Natural killer cell (primary cell): ENCODE measurements around the gene DBN1. TPM values are rescaled to one million over a fixed set of nuclear protein-coding genes. Genes with fewer than 3 reads are reported as not detected.

Experiments used
- ATAC-seq, 3 donors: fragments of 150-1000 bp in 2 of 3; fragments of 200-7000 bp in 1 of 3; cut with Tn5 transposase; 1 replicate in 1 of 3; 2 replicates in 2 of 3; pipeline ENCODE4 v1.10.0; 2021; ENCODE audit warnings: mild to moderate bottlenecking in 2 of 3, moderate library complexity in 2 of 3
- DNase-seq, 2 donors: peaks; one replicate each; pipeline versions ENCODE4 v3.0.0 to v3.0.0-alpha.2; 2013 to 2021; ENCODE audit warnings: mixed read lengths in 1 of 2
- H3K27ac ChIP-seq: one replicate; pipeline ENCODE4 v1.5.1; 2013; ENCODE audit warnings: mild to moderate bottlenecking, low read length
- H3K27me3 ChIP-seq: one replicate; pipeline ENCODE4 v1.6.1; 2013; ENCODE audit warnings: low read length; ENCODE audit not compliant: control insufficient read depth, insufficient read depth
- H3K36me3 ChIP-seq: one replicate; pipeline ENCODE4 v1.6.1; 2013; ENCODE audit warnings: low read length; ENCODE audit not compliant: control insufficient read depth, insufficient read depth
- H3K4me1 ChIP-seq: one replicate; pipeline ENCODE4 v1.6.1; 2013; ENCODE audit warnings: low read length; ENCODE audit not compliant: control insufficient read depth, insufficient read depth
- H3K4me3 ChIP-seq: one replicate; pipeline ENCODE4 v1.5.1; 2013; ENCODE audit warnings: low read length
- H3K9me3 ChIP-seq: one replicate; pipeline ENCODE4 v1.6.1; 2013; ENCODE audit warnings: low read length; ENCODE audit not compliant: control insufficient read depth, insufficient read depth
- H3K27ac Mint-ChIP-seq, 2 donors: one replicate each; pipeline ENCODE4 v1.8.0; 2022; ENCODE audit warnings: mild to moderate bottlenecking in 2 of 2, mixed read lengths in 2 of 2, moderate library complexity in 1 of 2
- H3K27me3 Mint-ChIP-seq, 2 donors: one replicate each; pipeline ENCODE4 v1.8.0; 2022; ENCODE audit warnings: low read depth in 2 of 2, mixed read lengths in 2 of 2
- H3K36me3 Mint-ChIP-seq: one replicate; pipeline ENCODE4 v1.8.0; 2022; ENCODE audit warnings: mixed read lengths
- H3K4me1 Mint-ChIP-seq, 2 donors: one replicate each; pipeline ENCODE4 v1.8.0; 2022; ENCODE audit warnings: mixed read lengths in 2 of 2
- H3K4me3 Mint-ChIP-seq: one replicate; pipeline ENCODE4 v1.8.0; 2022; ENCODE audit warnings: mild to moderate bottlenecking, moderate library complexity, mixed read lengths
- H3K9me3 Mint-ChIP-seq, 2 donors: one replicate each; pipeline ENCODE4 v1.8.0; 2022; ENCODE audit warnings: mixed read lengths in 2 of 2
- CTCF ChIP-seq: fragments of 200-600 bp; IDR thresholded peaks from one replicate; pipeline ENCODE4 v1.8.0; 2022; ENCODE audit warnings: antibody characterized with exemption
- WGBS: methylation state at CpG from one replicate; pipeline ENCODE4 v1.1.7; 2013; ENCODE audit warnings: missing lambda C conversion rate; ENCODE audit not compliant: insufficient coverage; 5-methylcytosine and 5-hydroxymethylcytosine counted together
- intact Hi-C: fragments of 100-400 bp; cut with micrococcal nuclease; formaldehyde crosslinking; loops from one replicate; pipeline ENCODE4 v1.14.2; 2022
- total RNA-seq, 4 donors: library from RNA; stranded (reverse); fragments of 120-200 nt in 1 of 4; gene quantifications; one replicate each; pipeline versions ENCODE4 v1.2.3 to v1.2.4, GENCODE V29; 2013 to 2022

Gene DBN1
- total RNA-seq, 3 donors from 2014 or later (not counting 1 experiment from before 2014, with no cell fraction given), result 13.7 to 25.2 (median 15.0) TPM

GRCh38 chr5:177509991-177510566, 36.6 kb upstream of the DBN1 start:
- Histone ChIP-seq H3K9me3 (no peaks in the 10 kb centered on the region), H3K4me3 (peak overlapping the region; percentile 37)
- peaks cover 0 to 6% of the 10 kb centered on the region in 2 donors for H3K27me3 Mint-ChIP-seq

GRCh38 chr5:177509381-177509951, 36.0 kb upstream of the DBN1 start, which contains the start of gene DOK3:
TSS of gene DOK3 (minus strand) at chr5:177509826. CDS start at chr5:177509540, 286 bp downstream.
- TF ChIP-seq CTCF, result no peak
- H3K4me1 Mint-ChIP-seq, result peaks cover 6 to 27% of the 10 kb centered on the region in 2 donors
- H3K4me3 Mint-ChIP-seq, result no peak within 1 kb of the TSS
- 20% methylated on average over 20 of the region's 20 CpGs for WGBS
- no peaks in the 10 kb centered on the region for H3K9me3 Mint-ChIP-seq
- Histone ChIP-seq H3K4me1 (peaks cover 42% of the 10 kb centered on the region), H3K27ac (peak within 1 kb of the TSS; percentile 81), H3K4me3 (peak within 1 kb of the TSS; percentile 37), H3K9me3 (no peaks in the 10 kb centered on the region), H3K36me3 (peaks cover 32% of the 10 kb centered on the region), H3K27me3 (no peaks in the 10 kb centered on the region)
- H3K27me3 Mint-ChIP-seq, result peaks cover 0 to 6% of the 10 kb centered on the region in 2 donors
- H3K36me3 Mint-ChIP-seq, result no peaks in the 10 kb centered on the region
- H3K27ac Mint-ChIP-seq, result peak within 1 kb of the TSS in 1 of 2 donors; percentile 82
- intact Hi-C loops, result no loop called here
- ATAC-seq (peak in 2 of 3 donors; percentile 36 to 52), DNase-seq (no peak)

More at GRCh38 chr5:177509991-177510566, 36.6 kb upstream of the DBN1 start:
- WGBS, result 53% methylated on average over 11 of the region's 11 CpGs
- no peak for DNase-seq
- Mint-ChIP-seq H3K36me3 (no peaks in the 10 kb centered on the region), H3K4me1 (peaks cover 8 to 27% of the 10 kb centered on the region in 2 donors), H3K27ac (peak overlapping the region in 1 of 2 donors; percentile 82), H3K4me3 (no peak overlapping the region), H3K9me3 (no peaks in the 10 kb centered on the region)
- ATAC-seq, result peak in 1 of 3 donors; percentile 7
- Histone ChIP-seq H3K36me3 (peaks cover 38% of the 10 kb centered on the region), H3K4me1 (peaks cover 42% of the 10 kb centered on the region), H3K27ac (peak overlapping the region; percentile 81), H3K27me3 (no peaks in the 10 kb centered on the region)
- intact Hi-C loops, result no loop called here
- no peak for TF ChIP-seq CTCF

- 19% methylated on average over 8 of the region's 8 CpGs for WGBS
- H3K36me3 ChIP-seq, result peaks cover 27% of the 10 kb centered on the region
- no peak for TF ChIP-seq CTCF
- ATAC-seq (no peak), DNase-seq (no peak)
- H3K36me3 Mint-ChIP-seq, result no peaks in the 10 kb centered on the region
- no peaks in the 10 kb centered on the region for H3K9me3 Mint-ChIP-seq
- H3K4me3 ChIP-seq, result peak overlapping the region; percentile 37
- no peak overlapping the region for H3K4me3 Mint-ChIP-seq
- H3K9me3 ChIP-seq, result no peaks in the 10 kb centered on the region
- H3K27me3 Mint-ChIP-seq, result peaks cover 0 to 6% of the 10 kb centered on the region in 2 donors
- peak overlapping the region; percentile 81 for H3K27ac ChIP-seq
- H3K27me3 ChIP-seq, result no peaks in the 10 kb centered on the region
- intact Hi-C loops, result no loop called here
- peaks cover 42% of the 10 kb centered on the region for H3K4me1 ChIP-seq
- no peak overlapping the region for H3K27ac Mint-ChIP-seq
- peaks cover 6 to 20% of the 10 kb centered on the region in 2 donors for H3K4me1 Mint-ChIP-seq
Measured at GRCh38 chr5:177508837-177509236, 35.4 kb upstream of the DBN1 start.
